ENCODE data around the gene IRAK1.

DNA sequence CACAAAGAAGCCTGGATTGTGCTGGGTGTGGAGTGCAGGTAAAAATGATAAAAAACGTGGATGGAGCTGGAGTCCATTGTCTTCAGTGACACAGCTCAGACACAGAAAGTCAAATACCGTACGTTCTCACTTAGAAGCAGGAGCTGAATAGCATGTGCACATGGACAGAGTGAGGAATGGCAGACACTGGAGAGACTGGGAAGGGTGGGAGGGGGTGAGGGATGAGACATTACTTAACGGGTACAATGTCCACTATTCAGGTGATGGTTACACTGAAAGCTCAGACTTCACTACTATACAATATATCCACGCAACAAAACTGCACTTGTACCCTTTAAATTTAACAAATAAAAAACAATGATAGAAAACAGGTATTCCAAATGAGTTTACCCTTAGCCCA lies 18.1 kb upstream of the IRAK1 start:
- no peak for TF ChIP-seq CTCF (IDR thresholded peaks at IDR 0.05; ENCODE audit: borderline replicate concordance, extremely low read depth, low read length, poor library complexity, severe bottlenecking)
- TF ChIP-seq EZH2 (IDR thresholded peaks at IDR 0.05; ENCODE audit: borderline replicate concordance, low read depth, low read length, severe bottlenecking): no peak

Data from DND-41 (cell line).